Prostate gland (tissue), 2 donors: ENCODE results near the gene GRIA3. TPM values are rescaled to one million over a fixed set of nuclear protein-coding genes. Genes with fewer than 3 reads are reported as not detected.
"Not testable (repeated sequence)": the region's sequence is repeated elsewhere in the genome, so short reads cannot be mapped to it uniquely, and the experiment has no call there.

ENCODE experiments used
- DNase-seq: peaks from one replicate; pipeline ENCODE4 v3.0.0-alpha.2; 2019; ENCODE audit warnings: low spot score
- H3K27ac ChIP-seq, 2 donors: fragments of 200-600 bp; sonication (generic); 2 replicates each; pipeline ENCODE4 v1.5.1; 2017 to 2019
- H3K27me3 ChIP-seq: fragments of 200-600 bp; sonication (generic); replicated peaks from 2 replicates; pipeline ENCODE4 v1.5.1; 2019; ENCODE audit not compliant: insufficient read depth
- H3K36me3 ChIP-seq, 2 donors: fragments of 200-600 bp; sonication (generic); 1 replicate in 1 of 2; 2 replicates in 1 of 2; pipeline versions ENCODE4 v1.5.1 to v1.8.1; 2017 to 2019
- H3K4me1 ChIP-seq: fragments of 200-600 bp; sonication (generic); replicated peaks from 2 replicates; pipeline ENCODE4 v1.5.1; 2019
- H3K4me3 ChIP-seq, 2 donors: fragments of 200-600 bp; sonication (generic); 2 replicates each; pipeline ENCODE4 v1.5.1; 2017 to 2019
- H3K9me3 ChIP-seq: fragments of 200-600 bp; sonication (generic); 2 replicates; pipeline ENCODE4 v1.5.1; 2017
- CTCF ChIP-seq, 4 experiments: fragments of 200-600 bp in 2 of 4; fragments of 450-650 bp in 2 of 4; sonication (generic) in 2 of 4; IDR thresholded peaks; 1 replicate in 3 of 4; 2 replicates in 1 of 4; pipeline ENCODE4 v1.5.1; 2016 to 2019; ENCODE audit warnings: antibody characterized with exemption in 4 of 4, mild to moderate bottlenecking in 2 of 4, moderate library complexity in 2 of 4
- POLR2A ChIP-seq: fragments of 450-650 bp; IDR thresholded peaks from one replicate; pipeline ENCODE4 v1.6.1; 2016; ENCODE audit warnings: antibody characterized with exemption, mild to moderate bottlenecking
- POLR2AphosphoS5 ChIP-seq: sonication (generic); formaldehyde crosslinking; IDR thresholded peaks from one replicate; pipeline ENCODE4 v1.6.1; 2017; ENCODE audit warnings: antibody characterized with exemption
- WGBS: methylation state at CpG from one replicate; pipeline ENCODE4 v1.1.5; 2018; 5-methylcytosine and 5-hydroxymethylcytosine counted together
- intact Hi-C: fragments of 100-400 bp; cut with DNase I; formaldehyde crosslinking; loops from one replicate; pipeline ENCODE4 v1.14.2; 2022
- total RNA-seq, 2 donors: library from RNA; depleted of rRNA; stranded (reverse); fragments of >200 nt; gene quantifications; one replicate each; pipeline ENCODE4 v1.1.0, GENCODE V29; 2016

Gene GRIA3
- total RNA-seq, 2 donors from 2014 or later = 1.1 to 1.6 TPM

GRCh38 chrX:123282241-123282640 is 98.2 kb downstream of the GRIA3 start:
- intact Hi-C loops = no loop called here
- Histone ChIP-seq H3K36me3 (no peaks in the 10 kb centered on the region), H3K4me3 (no peak overlapping the region), H3K27ac (no peak overlapping the region), H3K9me3 (no peaks in the 10 kb centered on the region), H3K4me1 (no peaks in the 10 kb centered on the region), H3K27me3 (no peaks in the 10 kb centered on the region)
- TF ChIP-seq CTCF (IDR thresholded peaks at IDR 0.05) (no peak), POLR2AphosphoS5 (no peak)
- WGBS = 73% methylated on average over 5 of the region's 5 CpGs
- no peak for DNase-seq

- H3K36me3 ChIP-seq, H3K9me3 ChIP-seq, H3K27ac ChIP-seq, intact Hi-C loops, H3K4me3 ChIP-seq, H3K27me3 ChIP-seq, H3K4me1 ChIP-seq, DNase-seq: not testable (repeated sequence)
- WGBS = 50% methylated on average over 2 of the region's 6 CpGs
Observed at GRCh38 chrX:123283407-123283806, 99.3 kb downstream of the GRIA3 start.

- WGBS = 38% methylated on average over 3 of the region's 3 CpGs
- H3K36me3 ChIP-seq = no peaks in the 10 kb centered on the region
- no peak for DNase-seq
- H3K27me3 ChIP-seq = no peaks in the 10 kb centered on the region
- intact Hi-C loops = no loop called here
- no peaks in the 10 kb centered on the region for H3K4me1 ChIP-seq
- TF ChIP-seq CTCF (IDR thresholded peaks at IDR 0.05) (no peak), POLR2AphosphoS5 (no peak), POLR2A (no peak)
- H3K27ac ChIP-seq = no peak overlapping the region
- H3K9me3 ChIP-seq = no peaks in the 10 kb centered on the region
- no peak overlapping the region for H3K4me3 ChIP-seq
Observed at GRCh38 chrX:123291623-123292022, 107.5 kb downstream of the GRIA3 start.

- Histone ChIP-seq H3K27me3 (no peaks in the 10 kb centered on the region), H3K4me3 (no peak overlapping the region), H3K27ac (no peak overlapping the region), H3K36me3 (no peaks in the 10 kb centered on the region), H3K9me3 (no peaks in the 10 kb centered on the region), H3K4me1 (no peaks in the 10 kb centered on the region)
- WGBS = 65% methylated on average over 1 of the region's 1 CpG
- TF ChIP-seq POLR2AphosphoS5 = no peak
- TF ChIP-seq POLR2A = no peak
- TF ChIP-seq CTCF (IDR thresholded peaks at IDR 0.05) = no peak
- intact Hi-C loops = no loop called here
- no peak for DNase-seq
Observed at GRCh38 chrX:123298026-123298425, 113.9 kb downstream of the GRIA3 start.

GRCh38 chrX:123303429-123303828 is 119.4 kb downstream of the GRIA3 start:
- Histone ChIP-seq H3K4me3 (no peak overlapping the region), H3K27me3 (no peaks in the 10 kb centered on the region), H3K36me3 (no peaks in the 10 kb centered on the region), H3K27ac (no peak overlapping the region), H3K4me1 (no peaks in the 10 kb centered on the region), H3K9me3 (no peaks in the 10 kb centered on the region)
- DNase-seq = no peak
- 96% methylated on average over 2 of the region's 2 CpGs for WGBS
- intact Hi-C loops = no loop called here
- no peak for TF ChIP-seq POLR2A
- no peak for TF ChIP-seq POLR2AphosphoS5
- TF ChIP-seq CTCF (IDR thresholded peaks at IDR 0.05) = no peak
